Memory B cell (primary cell): Measurements from ENCODE around the gene CHML.

ENCODE experiments used
- ATAC-seq: fragments of 150-1000 bp; cut with Tn5 transposase; 2 replicates; pipeline ENCODE4 v1.10.0; 2021; ENCODE audit warnings: low read depth, mild to moderate bottlenecking, moderate library complexity
- DNase-seq, 2 donors: peaks; one replicate each; pipeline ENCODE4 v3.0.0; 2022; ENCODE audit warnings: low spot score in 2 of 2
- H3K27ac Mint-ChIP-seq: one replicate; pipeline ENCODE4 v1.8.0; 2022; ENCODE audit warnings: mild to moderate bottlenecking, moderate library complexity, mixed read lengths
- H3K27me3 Mint-ChIP-seq: one replicate; pipeline ENCODE4 v1.8.0; 2022; ENCODE audit warnings: mixed read lengths
- H3K36me3 Mint-ChIP-seq: one replicate; pipeline ENCODE4 v1.8.0; 2022; ENCODE audit warnings: mild to moderate bottlenecking, mixed read lengths
- H3K4me1 Mint-ChIP-seq: one replicate; pipeline ENCODE4 v1.8.0; 2022; ENCODE audit warnings: mixed read lengths
- H3K4me3 Mint-ChIP-seq: one replicate; pipeline ENCODE4 v1.8.0; 2022; ENCODE audit warnings: mild to moderate bottlenecking, moderate library complexity, mixed read lengths
- H3K9me3 Mint-ChIP-seq: one replicate; pipeline ENCODE4 v1.8.0; 2022; ENCODE audit warnings: mixed read lengths

The CHML gene

GRCh38 chr1:241622669-241623068 is 17.5 kb downstream of the CHML start:
- DNase-seq, result no peak
- H3K27ac Mint-ChIP-seq, result no peak overlapping the region
- H3K4me1 Mint-ChIP-seq, result peaks cover 13% of the 10 kb centered on the region
- peaks cover 8% of the 10 kb centered on the region for H3K36me3 Mint-ChIP-seq
- ATAC-seq, result no peak
- no peak overlapping the region for H3K4me3 Mint-ChIP-seq
- no peaks in the 10 kb centered on the region for H3K9me3 Mint-ChIP-seq
- no peaks in the 10 kb centered on the region for H3K27me3 Mint-ChIP-seq

DNA sequence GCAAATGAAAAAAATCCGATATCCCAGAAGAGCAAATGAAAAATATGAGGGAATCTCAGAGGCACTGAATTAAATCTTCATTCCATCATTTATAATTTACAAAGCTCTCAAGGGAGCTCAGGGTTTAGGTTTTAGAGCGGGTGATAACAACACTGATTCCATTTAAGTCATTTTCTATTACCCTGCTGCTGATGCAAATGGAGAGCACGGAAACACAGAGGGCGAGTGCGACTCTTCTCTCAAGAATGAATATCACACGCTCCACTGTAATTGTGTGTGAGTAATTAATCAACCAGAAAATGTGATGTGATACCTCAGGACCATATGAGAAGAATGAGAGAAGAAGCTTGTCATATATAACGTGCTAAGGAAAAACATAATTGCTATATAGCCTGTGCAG is 22.7 kb downstream of the CHML start:
- Mint-ChIP-seq H3K4me3 (no peak overlapping the region), H3K36me3 (peaks cover 11% of the 10 kb centered on the region), H3K27me3 (no peaks in the 10 kb centered on the region), H3K4me1 (peaks cover 17% of the 10 kb centered on the region), H3K9me3 (no peaks in the 10 kb centered on the region), H3K27ac (peak overlapping the region; percentile 62)
- ATAC-seq, result no peak
- no peak for DNase-seq

DNA sequence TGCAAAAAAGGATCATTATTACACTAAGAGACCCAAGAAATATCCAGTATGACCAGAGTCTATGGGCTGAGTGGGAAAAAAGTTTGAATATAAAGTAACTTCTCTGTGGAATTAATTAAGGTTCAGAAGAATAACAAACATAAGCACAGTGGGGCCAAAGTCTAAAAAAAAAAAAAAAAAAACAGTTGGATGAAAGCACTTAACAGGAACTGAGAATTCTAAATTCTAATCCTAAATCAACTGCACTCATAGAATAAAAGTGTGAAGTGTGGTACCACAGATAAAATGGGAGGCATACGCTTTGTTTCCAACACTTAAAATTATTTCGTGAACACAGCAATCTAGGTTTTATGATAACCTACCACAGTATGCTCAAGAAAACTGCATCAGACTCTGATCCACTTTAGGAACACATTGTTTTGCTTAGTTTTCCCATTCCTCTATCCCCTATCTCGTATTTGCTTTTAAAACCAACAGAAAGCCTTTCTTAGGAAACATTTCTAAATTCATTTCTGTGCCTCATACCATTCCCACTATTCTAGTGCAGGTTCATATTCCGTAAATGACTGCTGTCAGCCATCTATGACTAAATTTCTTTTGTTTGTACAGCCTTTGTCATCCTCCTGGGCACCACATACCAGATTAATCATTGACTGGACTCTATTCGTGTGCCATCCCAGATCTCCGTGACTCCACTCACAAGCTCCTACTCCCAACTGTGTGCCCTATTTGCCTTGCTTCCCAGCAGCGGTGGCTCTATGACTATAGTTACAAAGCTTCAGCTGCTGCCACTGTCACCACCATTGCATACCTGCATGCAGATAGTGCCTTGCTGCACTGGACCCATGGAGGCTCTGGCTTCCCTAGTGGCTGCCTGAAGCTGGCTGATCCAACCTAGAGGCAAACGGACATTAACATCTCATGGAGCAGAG is 24.9 kb downstream of the CHML start:
- H3K27ac Mint-ChIP-seq, result no peak overlapping the region
- H3K4me1 Mint-ChIP-seq, result peaks cover 17% of the 10 kb centered on the region
- H3K36me3 Mint-ChIP-seq, result peaks cover 7% of the 10 kb centered on the region
- no peak overlapping the region for H3K4me3 Mint-ChIP-seq
- H3K27me3 Mint-ChIP-seq, result no peaks in the 10 kb centered on the region
- H3K9me3 Mint-ChIP-seq, result no peaks in the 10 kb centered on the region
- ATAC-seq, result no peak
- no peak for DNase-seq

- no peak for ATAC-seq
Observed at GRCh38 chr1:241614572-241614971, 25.6 kb downstream of the CHML start.

GRCh38 chr1:241614144-241614543 is 26.0 kb downstream of the CHML start:
- DNase-seq (no peak), ATAC-seq (no peak)
- no peaks in the 10 kb centered on the region for H3K27me3 Mint-ChIP-seq
- no peak overlapping the region for H3K27ac Mint-ChIP-seq
- no peak overlapping the region for H3K4me3 Mint-ChIP-seq
- H3K4me1 Mint-ChIP-seq, result peaks cover 17% of the 10 kb centered on the region
- peaks cover 7% of the 10 kb centered on the region for H3K36me3 Mint-ChIP-seq
- no peaks in the 10 kb centered on the region for H3K9me3 Mint-ChIP-seq

More at GRCh38 chr1:241614572-241614971, 25.6 kb downstream of the CHML start:
- Mint-ChIP-seq H3K4me1 (peaks cover 17% of the 10 kb centered on the region), H3K4me3 (no peak overlapping the region), H3K9me3 (no peaks in the 10 kb centered on the region), H3K36me3 (peaks cover 7% of the 10 kb centered on the region), H3K27me3 (no peaks in the 10 kb centered on the region), H3K27ac (no peak overlapping the region)
- DNase-seq, result no peak

DNA sequence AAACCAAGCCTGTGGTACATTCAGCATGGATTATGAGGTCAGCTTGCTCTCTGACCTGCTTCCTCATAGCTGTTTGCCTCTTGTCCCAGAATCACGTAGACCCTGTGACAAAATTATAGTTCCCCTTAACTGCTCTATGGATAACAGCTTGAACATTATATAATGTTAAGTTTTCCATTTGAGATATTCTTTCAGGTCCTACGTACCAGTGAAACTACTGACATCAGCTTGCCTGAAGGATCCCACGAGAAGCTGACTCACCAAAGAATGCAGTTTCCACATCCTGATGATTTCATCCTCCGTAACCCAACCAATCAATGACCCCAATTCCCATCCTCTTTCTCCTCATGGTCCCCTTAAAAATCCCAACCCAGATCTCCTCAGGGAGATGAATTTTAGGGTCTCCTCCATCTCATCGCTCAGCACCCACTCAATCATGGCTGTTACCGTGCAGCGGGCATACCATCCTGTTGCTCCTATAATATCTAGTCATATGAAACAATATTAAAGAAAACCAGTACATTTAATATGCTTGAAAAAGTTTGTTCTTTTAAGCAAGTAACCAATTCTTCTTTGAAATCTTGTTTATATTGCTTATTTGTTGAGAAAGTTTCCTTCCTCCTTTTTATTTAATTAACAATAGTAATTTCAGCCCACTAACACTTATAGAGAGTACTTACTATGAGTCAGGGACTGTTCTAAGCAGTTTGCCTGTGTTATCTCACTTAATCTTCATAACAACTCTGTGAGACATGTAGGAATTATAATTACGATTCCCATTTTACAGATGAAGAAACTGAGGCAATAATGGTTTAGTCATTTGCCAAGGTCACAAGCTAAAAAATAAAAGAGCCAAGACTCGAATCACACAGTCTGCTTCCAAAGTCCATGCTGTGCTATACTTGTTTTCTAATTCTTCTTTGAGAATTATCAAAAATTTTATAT is 27.4 kb downstream of the CHML start:
- Mint-ChIP-seq H3K4me3 (no peak overlapping the region), H3K36me3 (peaks cover 5% of the 10 kb centered on the region), H3K4me1 (peaks cover 18% of the 10 kb centered on the region), H3K27ac (no peak overlapping the region), H3K27me3 (no peaks in the 10 kb centered on the region), H3K9me3 (no peaks in the 10 kb centered on the region)
- ATAC-seq, result no peak
- no peak for DNase-seq

DNA sequence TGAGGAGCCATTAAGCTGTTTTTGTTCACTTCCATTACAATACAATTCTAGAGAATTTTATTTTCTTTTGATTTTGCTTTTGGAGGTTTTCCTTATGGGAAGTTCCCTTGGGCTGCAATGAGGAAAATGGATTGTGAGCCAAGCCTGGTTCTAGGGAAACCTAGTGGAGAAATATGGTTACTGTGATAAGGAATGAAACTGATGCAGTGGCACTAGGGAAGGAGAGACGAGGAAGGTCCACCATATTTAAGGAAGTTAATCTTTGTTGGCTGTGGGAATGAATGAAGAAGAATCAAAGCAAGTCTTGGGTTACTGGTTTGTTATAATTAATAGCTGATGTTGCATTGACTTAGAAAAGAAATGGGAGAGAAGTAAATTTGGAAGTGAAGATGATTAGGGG is 28.4 kb downstream of the CHML start:
- peaks cover 4% of the 10 kb centered on the region for H3K36me3 Mint-ChIP-seq
- ATAC-seq (no peak), DNase-seq (no peak)
- no peak overlapping the region for H3K27ac Mint-ChIP-seq
- H3K27me3 Mint-ChIP-seq, result no peaks in the 10 kb centered on the region
- H3K9me3 Mint-ChIP-seq, result no peaks in the 10 kb centered on the region
- H3K4me1 Mint-ChIP-seq, result peaks cover 21% of the 10 kb centered on the region
- H3K4me3 Mint-ChIP-seq, result no peak overlapping the region

DNA sequence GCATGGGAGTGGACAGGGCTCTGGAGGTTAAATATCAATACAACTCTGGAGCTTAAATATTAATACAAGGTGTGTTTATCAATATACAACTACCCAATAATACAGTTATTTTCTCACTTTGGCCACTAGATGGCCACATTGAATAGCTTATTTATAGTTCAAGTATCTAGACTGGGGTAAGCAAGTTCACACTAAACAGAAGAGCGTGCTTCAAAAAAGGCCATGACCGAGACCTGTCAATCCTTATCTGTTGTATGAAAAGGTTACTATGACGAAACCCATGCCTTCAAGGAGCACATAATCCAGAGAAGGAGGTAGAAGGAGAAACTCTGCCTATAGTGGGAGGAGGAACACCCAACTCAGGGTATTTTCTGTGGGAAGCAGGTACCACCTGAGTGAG is 29.1 kb downstream of the CHML start:
- DNase-seq (peak in 1 of 2 donors; percentile 46), ATAC-seq (peak; percentile 92)
- no peak overlapping the region for H3K4me3 Mint-ChIP-seq
- H3K36me3 Mint-ChIP-seq, result peaks cover 4% of the 10 kb centered on the region
- no peaks in the 10 kb centered on the region for H3K27me3 Mint-ChIP-seq
- no peak overlapping the region for H3K27ac Mint-ChIP-seq
- peaks cover 17% of the 10 kb centered on the region for H3K4me1 Mint-ChIP-seq
- H3K9me3 Mint-ChIP-seq, result no peaks in the 10 kb centered on the region

GRCh38 chr1:241610056-241610815 is 29.9 kb downstream of the CHML start:
- H3K27me3 Mint-ChIP-seq, result no peaks in the 10 kb centered on the region
- ATAC-seq, result no peak
- no peaks in the 10 kb centered on the region for H3K9me3 Mint-ChIP-seq
- H3K4me1 Mint-ChIP-seq, result peaks cover 13% of the 10 kb centered on the region
- no peak for DNase-seq
- H3K4me3 Mint-ChIP-seq, result no peak overlapping the region
- no peak overlapping the region for H3K27ac Mint-ChIP-seq
- peaks cover 5% of the 10 kb centered on the region for H3K36me3 Mint-ChIP-seq

GRCh38 chr1:241608379-241609033 is 31.7 kb downstream of the CHML start:
- peaks cover 14% of the 10 kb centered on the region for H3K4me1 Mint-ChIP-seq
- ATAC-seq (no peak), DNase-seq (no peak)
- H3K27me3 Mint-ChIP-seq, result no peaks in the 10 kb centered on the region
- no peaks in the 10 kb centered on the region for H3K9me3 Mint-ChIP-seq
- peaks cover 11% of the 10 kb centered on the region for H3K36me3 Mint-ChIP-seq
- H3K4me3 Mint-ChIP-seq, result no peak overlapping the region
- H3K27ac Mint-ChIP-seq, result peak overlapping the region; percentile 33

GRCh38 chr1:241607497-241607896 is 32.7 kb downstream of the CHML start:
- Mint-ChIP-seq H3K27ac (peak overlapping the region; percentile 73), H3K4me3 (no peak overlapping the region), H3K36me3 (peaks cover 21% of the 10 kb centered on the region), H3K4me1 (peaks cover 20% of the 10 kb centered on the region), H3K27me3 (no peaks in the 10 kb centered on the region), H3K9me3 (no peaks in the 10 kb centered on the region)
- DNase-seq (no peak), ATAC-seq (no peak)

GRCh38 chr1:241606544-241606943 is 33.6 kb downstream of the CHML start:
- Mint-ChIP-seq H3K4me1 (peaks cover 20% of the 10 kb centered on the region), H3K27me3 (no peaks in the 10 kb centered on the region), H3K27ac (no peak overlapping the region), H3K4me3 (no peak overlapping the region), H3K9me3 (no peaks in the 10 kb centered on the region), H3K36me3 (peaks cover 29% of the 10 kb centered on the region)
- no peak for ATAC-seq
- DNase-seq, result no peak

DNA sequence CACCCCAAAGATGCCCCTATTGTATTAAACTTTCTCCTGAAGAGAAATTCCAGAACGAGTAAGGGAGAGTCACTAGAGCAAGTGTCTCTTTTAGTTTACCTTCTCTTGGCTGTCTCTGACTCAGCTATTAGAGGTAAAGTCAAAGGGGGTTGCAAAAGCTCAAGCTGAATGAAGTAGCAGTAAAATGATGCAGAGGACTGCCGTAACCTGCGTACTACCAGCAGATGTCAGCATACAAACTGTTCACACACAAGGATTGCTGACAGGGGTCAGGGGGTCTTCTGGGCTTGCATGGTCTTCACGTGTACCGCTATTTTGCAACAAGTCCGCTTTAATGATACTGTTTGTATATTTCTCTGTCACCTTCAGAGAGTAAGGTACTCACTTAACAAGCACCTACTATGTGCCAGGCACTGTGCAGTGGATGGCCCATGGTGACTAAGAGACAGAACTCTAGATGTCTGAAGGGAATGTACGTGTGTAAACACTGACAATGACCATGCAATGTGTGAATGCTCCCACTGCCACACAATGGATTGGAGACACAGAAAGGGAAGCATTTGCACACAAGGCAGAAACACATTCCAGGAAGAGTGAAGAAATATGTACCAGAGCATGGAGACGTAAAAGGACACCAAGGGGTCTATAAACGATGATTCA is 34.9 kb downstream of the CHML start:
- no peak for DNase-seq
- no peak overlapping the region for H3K27ac Mint-ChIP-seq
- H3K9me3 Mint-ChIP-seq, result no peaks in the 10 kb centered on the region
- H3K27me3 Mint-ChIP-seq, result no peaks in the 10 kb centered on the region
- peaks cover 33% of the 10 kb centered on the region for H3K36me3 Mint-ChIP-seq
- no peak for ATAC-seq
- peaks cover 27% of the 10 kb centered on the region for H3K4me1 Mint-ChIP-seq
- H3K4me3 Mint-ChIP-seq, result no peak overlapping the region
